Ovary (tissue), 3 donors: ENCODE data around the gene SDF4.

Experiments
- CTCF ChIP-seq, 3 donors: fragments of 450-650 bp in 2 of 3; fragments of 200-600 bp in 1 of 3; IDR thresholded peaks; one replicate each; pipeline versions ENCODE4 v1.5.1 to v1.8.0; 2016 to 2022; ENCODE audit warnings: antibody characterized with exemption in 3 of 3, mild to moderate bottlenecking in 1 of 3
- EP300 ChIP-seq: sonication (generic); formaldehyde crosslinking; IDR thresholded peaks from one replicate; pipeline ENCODE4 v1.6.1; 2017; ENCODE audit warnings: antibody characterized with exemption
- donor health status: DM: no; HTN: no; CAD: no.

DNA sequence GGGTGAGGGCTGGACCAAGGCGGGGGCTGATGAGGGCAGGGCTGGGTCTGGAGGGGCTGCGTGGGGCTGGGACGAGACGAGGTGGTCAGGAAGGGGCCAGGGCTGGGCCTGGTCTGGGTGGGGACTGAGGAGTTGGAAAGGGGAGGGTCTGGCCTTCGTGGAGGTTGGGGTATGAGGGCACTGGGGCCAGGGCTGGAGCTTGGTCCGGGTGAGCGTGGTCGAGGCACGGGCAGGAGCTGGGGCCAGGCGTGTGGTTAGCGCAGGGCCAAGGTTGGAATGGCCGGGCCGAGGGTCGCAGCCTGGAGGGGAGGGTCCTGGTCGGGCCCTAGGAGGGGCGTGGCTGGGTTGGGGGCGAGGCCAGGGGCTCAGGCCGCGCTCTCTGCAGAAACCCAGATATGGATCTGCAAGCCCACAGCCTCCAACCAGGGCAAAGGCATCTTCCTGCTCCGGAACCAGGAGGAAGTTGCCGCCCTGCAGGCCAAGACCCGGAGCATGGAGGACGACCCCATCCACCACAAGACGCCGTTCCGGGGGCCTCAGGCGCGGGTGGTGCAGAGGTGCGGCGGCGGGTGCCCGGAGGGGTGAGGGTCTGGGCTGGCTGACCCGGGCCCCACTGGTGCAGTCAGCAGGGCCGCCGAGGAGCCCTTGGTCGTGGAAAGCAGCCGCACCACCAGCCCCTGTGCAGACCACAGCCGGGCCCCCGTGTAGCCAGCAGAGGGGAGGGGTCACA lies 49.1 kb downstream of the SDF4 start:
- TF ChIP-seq CTCF (IDR thresholded peaks at IDR 0.05) (no peak), EP300 (no peak)
